GM12864 (cell line): Measurements from ENCODE around the gene TTC38.

Experiments
- DNase-seq: peaks from one replicate; pipeline ENCODE4 v3.0.0-alpha.2; 2011; ENCODE audit warnings: low read depth
- H3K4me3 ChIP-seq: 2 replicates; pipeline ENCODE4 v1.5.1; 2011; ENCODE audit warnings: mild to moderate bottlenecking, low read depth, low read length, control low read depth
- TF ChIP-seq, protein P1 (sequence below): IDR thresholded peaks from 2 replicates; pipeline ENCODE4 v1.5.1; 2011; ENCODE audit warnings: low read depth, mild to moderate bottlenecking, moderate library complexity, low read length, control low read depth, inconsistent platforms; ENCODE audit errors: missing control alignments

Gene TTC38

DNA sequence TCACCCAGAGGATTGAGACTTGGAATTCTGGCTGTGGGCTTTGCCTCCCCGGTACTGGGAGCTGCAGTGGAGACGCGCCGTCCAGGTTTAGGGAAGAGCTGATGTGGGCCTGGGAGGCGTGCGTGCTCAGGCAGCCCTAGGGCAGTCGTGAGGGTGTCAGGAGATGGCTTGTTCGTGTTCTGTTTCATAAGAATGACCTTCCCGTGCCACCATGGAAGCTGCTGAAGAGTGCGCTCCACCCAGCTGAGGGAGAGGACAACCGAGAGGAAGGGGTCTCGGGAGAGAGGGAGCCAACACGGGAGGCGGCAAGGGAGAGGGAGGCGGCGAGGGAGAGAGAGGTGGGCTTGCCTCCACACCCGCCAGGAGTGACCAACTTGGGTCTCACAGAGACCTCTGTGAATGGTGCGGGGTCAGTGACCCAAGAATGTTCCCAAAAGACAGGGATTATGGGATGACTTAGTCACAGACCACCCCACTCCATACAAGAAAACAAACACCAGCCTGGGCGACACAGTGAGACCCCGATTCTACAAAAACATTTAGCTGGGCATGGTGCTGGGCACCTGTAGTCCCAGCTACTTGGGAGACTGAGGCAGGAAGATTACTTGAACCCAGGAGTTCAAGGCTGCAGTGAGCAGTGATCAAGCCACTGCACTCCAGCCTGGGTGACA is 53.0 kb downstream of the TTC38 start:
- TF ChIP-seq, protein P1, sequence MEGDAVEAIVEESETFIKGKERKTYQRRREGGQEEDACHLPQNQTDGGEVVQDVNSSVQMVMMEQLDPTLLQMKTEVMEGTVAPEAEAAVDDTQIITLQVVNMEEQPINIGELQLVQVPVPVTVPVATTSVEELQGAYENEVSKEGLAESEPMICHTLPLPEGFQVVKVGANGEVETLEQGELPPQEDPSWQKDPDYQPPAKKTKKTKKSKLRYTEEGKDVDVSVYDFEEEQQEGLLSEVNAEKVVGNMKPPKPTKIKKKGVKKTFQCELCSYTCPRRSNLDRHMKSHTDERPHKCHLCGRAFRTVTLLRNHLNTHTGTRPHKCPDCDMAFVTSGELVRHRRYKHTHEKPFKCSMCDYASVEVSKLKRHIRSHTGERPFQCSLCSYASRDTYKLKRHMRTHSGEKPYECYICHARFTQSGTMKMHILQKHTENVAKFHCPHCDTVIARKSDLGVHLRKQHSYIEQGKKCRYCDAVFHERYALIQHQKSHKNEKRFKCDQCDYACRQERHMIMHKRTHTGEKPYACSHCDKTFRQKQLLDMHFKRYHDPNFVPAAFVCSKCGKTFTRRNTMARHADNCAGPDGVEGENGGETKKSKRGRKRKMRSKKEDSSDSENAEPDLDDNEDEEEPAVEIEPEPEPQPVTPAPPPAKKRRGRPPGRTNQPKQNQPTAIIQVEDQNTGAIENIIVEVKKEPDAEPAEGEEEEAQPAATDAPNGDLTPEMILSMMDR, result no peak
- no peak overlapping the region for H3K4me3 ChIP-seq
- no peak for DNase-seq

DNA sequence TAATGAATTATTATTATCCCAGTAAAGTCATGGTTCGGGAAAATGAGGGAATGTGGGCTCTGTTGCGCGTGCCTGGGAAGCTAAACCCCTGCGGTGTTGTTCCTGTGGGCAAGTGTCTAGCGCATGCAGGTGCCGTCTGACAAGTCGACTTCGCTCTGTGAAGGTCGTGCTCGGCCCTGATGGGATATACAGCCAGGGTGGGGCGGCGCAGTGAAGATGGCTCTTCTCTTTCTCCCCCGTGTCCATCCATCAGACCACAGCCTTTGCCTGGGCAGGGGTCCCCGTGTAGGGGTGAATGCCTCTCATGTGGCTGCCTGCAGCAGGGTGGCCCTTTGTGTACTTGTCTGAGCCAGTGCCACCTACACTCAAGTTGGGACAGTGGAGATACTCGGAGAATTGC is 54.9 kb downstream of the TTC38 start:
- no peak for DNase-seq
- H3K4me3 ChIP-seq, result no peak overlapping the region
- TF ChIP-seq, protein P1, result no peak

DNA sequence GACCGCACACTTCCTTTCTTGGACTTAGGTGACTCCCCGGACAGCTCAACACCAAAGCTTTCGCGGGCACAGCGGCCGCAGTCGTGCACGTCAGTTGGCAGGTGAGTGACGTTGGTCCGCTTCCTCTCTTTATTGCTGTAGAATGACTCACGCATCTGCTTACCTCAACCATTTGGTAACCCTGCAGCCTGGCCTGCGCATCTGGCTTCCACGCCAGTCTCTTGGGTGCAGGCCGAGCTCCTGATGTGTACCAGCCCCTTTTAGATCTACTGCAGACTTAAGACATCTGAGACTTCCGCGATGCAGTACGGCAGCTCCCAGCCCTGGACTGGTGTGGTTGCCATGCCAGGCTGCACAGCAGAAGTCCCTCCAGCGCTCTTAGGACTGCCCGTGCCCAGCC is 55.4 kb downstream of the TTC38 start:
- DNase-seq, result no peak
- H3K4me3 ChIP-seq, result no peak overlapping the region
- TF ChIP-seq, protein P1, result no peak

DNA sequence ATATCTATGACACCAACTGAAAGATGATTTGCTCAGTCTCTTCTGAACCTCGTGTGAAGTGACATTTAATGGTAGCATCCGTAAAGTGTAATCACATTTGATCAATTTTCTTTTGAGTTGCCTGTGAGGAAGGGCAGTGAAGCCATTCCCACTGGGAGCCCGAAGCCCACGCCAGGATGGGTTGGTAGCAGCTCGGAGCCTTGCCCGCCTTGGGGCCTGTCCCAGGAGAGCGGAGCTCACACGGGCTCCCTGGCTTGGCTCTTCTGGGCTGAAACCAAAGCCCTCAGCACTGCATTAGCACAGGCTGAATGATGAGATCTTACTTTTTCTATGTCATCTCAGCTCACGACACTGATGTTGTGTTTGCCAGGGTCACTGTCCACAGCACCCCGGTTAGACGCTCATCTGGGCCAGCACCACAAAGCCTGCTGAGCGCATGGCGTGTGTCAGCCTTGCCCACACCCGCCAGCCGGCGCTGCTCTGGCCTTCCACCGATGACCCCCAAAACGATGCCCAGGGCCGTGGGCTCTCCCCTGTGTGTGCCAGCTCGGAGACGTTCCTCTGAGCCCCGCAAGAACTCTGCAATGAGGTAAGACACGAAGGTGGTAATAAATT is 58.4 kb downstream of the TTC38 start:
- no peak overlapping the region for H3K4me3 ChIP-seq
- DNase-seq, result no peak
- TF ChIP-seq, protein P1, result no peak

DNA sequence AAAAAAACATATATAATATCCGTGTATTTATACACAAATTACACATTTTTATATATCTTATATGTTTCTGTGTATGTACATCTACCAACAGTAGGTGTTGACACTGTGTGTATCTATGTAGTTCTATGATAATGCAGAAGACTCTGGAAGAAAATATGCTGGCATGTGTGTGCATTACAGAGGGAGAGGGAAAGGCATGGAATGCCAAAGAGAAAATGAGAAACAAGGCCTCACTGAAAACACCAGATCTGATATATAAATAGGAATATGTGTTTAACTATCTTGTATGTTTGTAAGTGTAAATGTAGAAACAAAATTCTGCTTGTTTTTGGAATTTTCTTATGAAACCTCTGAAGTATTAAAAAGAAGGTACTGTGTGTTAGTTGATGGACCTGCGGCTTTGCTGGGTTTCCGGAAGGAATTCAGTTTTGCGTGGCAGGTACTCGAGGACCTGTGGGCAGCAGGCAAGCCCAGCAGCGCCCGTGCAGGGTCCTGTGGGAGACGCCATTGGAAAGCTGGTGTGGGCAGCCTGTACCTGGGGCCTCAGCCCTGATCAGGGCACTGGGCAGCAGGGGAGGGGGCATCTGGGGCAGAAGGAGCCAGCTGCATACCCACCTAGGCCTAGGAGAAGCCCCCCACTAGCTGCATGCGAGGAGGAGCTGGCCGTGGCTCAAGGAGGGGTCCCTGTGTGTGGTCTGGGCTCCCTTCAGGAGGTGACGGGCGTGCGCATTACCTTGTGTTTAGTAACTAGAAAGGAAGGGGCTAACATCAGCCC is 60.1 kb downstream of the TTC38 start:
- no peak overlapping the region for H3K4me3 ChIP-seq
- DNase-seq, result no peak
- TF ChIP-seq, protein P1, result no peak

DNA sequence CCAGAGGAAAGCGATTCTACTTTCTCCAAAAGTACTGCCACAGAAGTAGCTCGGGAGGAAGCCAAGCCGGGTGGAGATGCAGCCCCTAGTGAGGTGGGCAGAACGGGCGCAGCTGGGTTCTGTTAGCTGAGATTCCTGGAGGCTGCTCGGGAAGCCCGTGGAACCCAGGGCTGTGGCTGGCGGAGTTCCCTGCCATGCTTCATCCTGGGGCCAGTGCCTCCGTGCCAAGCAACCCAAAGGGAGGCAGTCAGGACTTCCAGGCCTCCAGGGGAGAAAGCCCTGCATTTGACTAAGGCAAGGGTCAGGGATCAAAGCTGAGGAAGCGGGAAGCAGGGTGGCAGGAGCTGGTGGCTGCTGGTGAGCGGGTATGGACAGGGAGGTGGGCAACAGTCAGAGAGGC is 61.0 kb downstream of the TTC38 start:
- H3K4me3 ChIP-seq, result no peak overlapping the region
- TF ChIP-seq, protein P1, result no peak
- no peak for DNase-seq

DNA sequence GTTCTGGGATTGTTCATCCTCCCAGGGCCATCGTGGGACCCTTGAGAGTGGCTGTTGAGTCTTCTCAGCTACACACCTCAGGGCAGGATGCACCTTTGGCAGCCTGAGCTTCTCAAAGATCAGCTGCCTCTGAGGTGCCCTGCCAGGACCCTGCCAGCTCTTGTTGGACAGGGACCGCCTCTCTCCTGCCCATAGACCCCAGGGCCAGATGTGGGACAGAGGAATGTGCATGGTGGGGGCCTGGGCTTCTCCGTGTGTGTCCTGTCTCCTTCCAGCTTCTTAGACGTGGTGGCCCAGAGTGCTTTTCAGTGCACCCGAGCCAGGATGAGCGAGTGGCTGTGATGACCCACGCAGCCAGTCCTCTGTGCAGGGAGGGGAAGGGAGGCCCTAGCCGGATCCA is 61.8 kb downstream of the TTC38 start:
- DNase-seq, result no peak
- no peak overlapping the region for H3K4me3 ChIP-seq
- TF ChIP-seq, protein P1, result no peak
